T-helper 17 cell (primary cell): ENCODE data around the gene ATP8B4. TPM values are rescaled to one million over a fixed set of nuclear protein-coding genes. Genes with fewer than 3 reads are reported as not detected.

ENCODE experiments used
- ATAC-seq: fragments of 150-1000 bp; cut with Tn5 transposase; 2 replicates; pipeline ENCODE4 v1.10.0; 2021; ENCODE audit warnings: mild to moderate bottlenecking, moderate library complexity
- DNase-seq, 3 donors: peaks; one replicate each; pipeline versions ENCODE4 v3.0.0 to v3.0.0-alpha.2; 2020 to 2021
- H3K9me3 ChIP-seq: one replicate; pipeline ENCODE4 v1.7.0; 2013; ENCODE audit warnings: low read length, mild to moderate bottlenecking; ENCODE audit not compliant: control insufficient read depth, poor library complexity, severe bottlenecking
- H3K27ac Mint-ChIP-seq: one replicate; pipeline ENCODE4 v1.8.0; 2022; ENCODE audit warnings: mild to moderate bottlenecking, moderate library complexity, mixed read lengths
- H3K27me3 Mint-ChIP-seq: one replicate; pipeline ENCODE4 v1.8.0; 2022; ENCODE audit warnings: mixed read lengths
- H3K36me3 Mint-ChIP-seq: one replicate; pipeline ENCODE4 v1.8.0; 2022; ENCODE audit warnings: low read depth, mixed read lengths
- H3K4me1 Mint-ChIP-seq: one replicate; pipeline ENCODE4 v1.8.0; 2022; ENCODE audit warnings: mild to moderate bottlenecking, mixed read lengths
- H3K4me3 Mint-ChIP-seq: one replicate; pipeline ENCODE4 v1.8.0; 2022; ENCODE audit warnings: mild to moderate bottlenecking, moderate library complexity, mixed read lengths
- total RNA-seq, 4 donors: library from RNA in 2 of 4; stranded (reverse) in 2 of 4; gene quantifications; one replicate each; pipeline ENCODE4 v1.2.3 and lab custom pipeline; 2022 to 2026

The ATP8B4 gene
- total RNA-seq, 2 donors from 2014 or later, result 0.86 to 1.1 TPM

GRCh38 chr15:49888734-49889133, 230.3 kb downstream of the ATP8B4 start:
- H3K9me3 ChIP-seq, result no peaks in the 10 kb centered on the region
- Mint-ChIP-seq H3K36me3 (no peaks in the 10 kb centered on the region), H3K27ac (no peak overlapping the region), H3K27me3 (peaks cover 10% of the 10 kb centered on the region), H3K4me1 (no peaks in the 10 kb centered on the region), H3K4me3 (no peak overlapping the region)
- no peak for DNase-seq
- ATAC-seq, result no peak

DNA sequence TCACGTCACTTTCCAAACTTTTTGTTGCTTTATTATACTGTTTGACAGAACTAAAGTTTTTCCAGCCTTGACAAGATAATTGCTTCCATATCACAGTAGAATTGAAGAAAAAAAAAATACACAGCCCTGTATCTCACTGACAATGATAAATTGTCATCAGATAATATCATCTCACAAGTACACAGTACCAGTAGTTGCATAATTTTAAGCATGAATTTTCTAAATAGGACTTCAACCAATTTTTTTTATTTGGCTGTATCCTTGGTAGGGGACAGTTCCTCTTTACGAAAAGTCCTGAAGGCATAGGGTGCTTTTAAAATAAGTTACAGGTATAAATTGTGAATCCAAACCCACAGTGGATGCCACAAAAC, 230.7 kb downstream of the ATP8B4 start:
- Mint-ChIP-seq H3K4me3 (no peak overlapping the region), H3K27ac (no peak overlapping the region), H3K36me3 (no peaks in the 10 kb centered on the region), H3K4me1 (no peaks in the 10 kb centered on the region), H3K27me3 (peaks cover 10% of the 10 kb centered on the region)
- ATAC-seq (no peak), DNase-seq (no peak)
- no peaks in the 10 kb centered on the region for H3K9me3 ChIP-seq

DNA sequence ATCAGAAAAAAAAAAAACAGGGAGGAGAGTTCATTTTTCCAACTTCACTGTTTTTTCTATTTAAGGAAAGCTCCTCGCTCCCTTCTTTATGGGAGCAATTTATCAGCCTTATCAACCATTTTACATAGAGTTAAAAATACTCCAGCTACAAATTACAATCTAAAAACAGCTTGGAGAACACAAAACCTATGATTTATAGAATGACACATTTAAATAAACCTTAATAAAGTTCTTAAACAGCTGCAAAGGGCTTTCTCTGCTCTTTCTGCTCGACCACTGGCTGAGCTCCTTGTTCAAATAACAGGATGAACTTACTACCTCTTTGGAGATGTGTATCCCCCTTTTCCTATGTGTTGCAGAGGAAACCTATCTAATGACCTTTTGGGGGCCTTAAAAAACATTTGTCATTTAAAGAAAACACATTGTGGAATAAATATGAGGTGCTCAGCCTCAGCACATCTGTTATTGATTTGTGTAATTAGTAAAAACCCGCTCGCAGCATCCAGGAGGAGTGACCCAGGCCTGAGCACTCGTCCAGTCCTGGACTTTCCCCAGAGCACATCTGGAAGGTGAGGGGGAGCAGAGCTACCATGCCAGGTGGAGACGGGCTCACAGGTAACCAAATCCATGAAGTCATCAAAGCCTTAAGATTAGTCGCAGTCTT, 231.2 kb downstream of the ATP8B4 start:
- Mint-ChIP-seq H3K27me3 (peaks cover 10% of the 10 kb centered on the region), H3K36me3 (no peaks in the 10 kb centered on the region), H3K27ac (no peak overlapping the region), H3K4me1 (no peaks in the 10 kb centered on the region), H3K4me3 (no peak overlapping the region)
- ATAC-seq (no peak), DNase-seq (no peak)
- no peaks in the 10 kb centered on the region for H3K9me3 ChIP-seq

GRCh38 chr15:49883121-49883520, 235.9 kb downstream of the ATP8B4 start:
- ATAC-seq, result no peak
- no peak overlapping the region for H3K27ac Mint-ChIP-seq

GRCh38 chr15:49881866-49882265, 237.2 kb downstream of the ATP8B4 start:
- Mint-ChIP-seq H3K27me3 (no peaks in the 10 kb centered on the region), H3K4me3 (peak overlapping the region; percentile 61), H3K4me1 (peaks cover 4% of the 10 kb centered on the region), H3K27ac (no peak overlapping the region), H3K36me3 (peaks cover 2% of the 10 kb centered on the region)
- ATAC-seq (no peak), DNase-seq (no peak)
- H3K9me3 ChIP-seq, result no peaks in the 10 kb centered on the region

More at GRCh38 chr15:49883121-49883520, 235.9 kb downstream of the ATP8B4 start:
- no peaks in the 10 kb centered on the region for H3K27me3 Mint-ChIP-seq
- H3K4me3 Mint-ChIP-seq, result no peak overlapping the region
- no peaks in the 10 kb centered on the region for H3K9me3 ChIP-seq
- peaks cover 3% of the 10 kb centered on the region for H3K4me1 Mint-ChIP-seq
- peaks cover 2% of the 10 kb centered on the region for H3K36me3 Mint-ChIP-seq
- no peak for DNase-seq

- Mint-ChIP-seq H3K4me3 (peak overlapping the region; percentile 61), H3K4me1 (peaks cover 6% of the 10 kb centered on the region), H3K36me3 (peaks cover 2% of the 10 kb centered on the region), H3K27me3 (no peaks in the 10 kb centered on the region), H3K27ac (no peak overlapping the region)
- H3K9me3 ChIP-seq, result no peaks in the 10 kb centered on the region
- ATAC-seq (no peak), DNase-seq (no peak)
These were observed 237.6 kb downstream of the ATP8B4 start for GRCh38 chr15:49881433-49881832.

DNA sequence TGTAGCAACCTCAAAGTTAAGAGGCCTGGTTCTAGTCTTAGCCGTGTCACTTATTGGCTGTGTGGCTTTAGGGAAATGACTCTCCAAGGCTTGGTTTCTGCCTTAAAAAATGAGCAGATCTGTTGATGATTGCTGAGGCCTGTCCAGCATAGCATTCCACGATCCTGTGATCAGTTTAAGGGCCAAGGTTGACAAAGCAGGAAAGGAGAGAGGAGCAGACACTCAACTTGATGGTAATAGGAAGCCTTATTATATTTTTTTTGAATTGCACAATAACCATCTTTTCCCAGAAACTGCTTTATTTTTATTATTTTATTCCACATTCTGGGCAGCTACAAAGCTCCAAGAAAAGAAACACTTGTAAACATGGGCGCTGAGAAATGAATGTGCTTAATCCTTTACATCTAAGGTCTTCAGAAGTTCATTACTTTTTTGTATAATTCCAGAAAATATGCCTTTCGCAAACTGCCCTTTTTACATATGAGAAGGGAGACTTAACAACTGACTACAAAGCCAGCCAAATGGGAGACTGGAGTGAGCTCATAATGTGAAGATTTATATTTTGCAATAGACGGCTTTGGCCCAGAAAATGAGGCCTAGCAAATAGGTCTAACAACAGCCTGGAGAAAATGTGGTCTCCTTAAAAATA, 241.0 kb downstream of the ATP8B4 start:
- H3K27ac Mint-ChIP-seq, result no peak overlapping the region
- DNase-seq (no peak), ATAC-seq (no peak)
- no peaks in the 10 kb centered on the region for H3K9me3 ChIP-seq
- H3K4me1 Mint-ChIP-seq, result peaks cover 6% of the 10 kb centered on the region
- peaks cover 2% of the 10 kb centered on the region for H3K36me3 Mint-ChIP-seq
- no peak overlapping the region for H3K4me3 Mint-ChIP-seq
- H3K27me3 Mint-ChIP-seq, result peaks cover 8% of the 10 kb centered on the region

- no peak for ATAC-seq
- H3K4me3 Mint-ChIP-seq, result no peak overlapping the region
- H3K27me3 Mint-ChIP-seq, result peaks cover 11% of the 10 kb centered on the region
- peak overlapping the region; percentile 53 for H3K27ac Mint-ChIP-seq
- H3K36me3 Mint-ChIP-seq, result peaks cover 2% of the 10 kb centered on the region
- no peak for DNase-seq
- no peaks in the 10 kb centered on the region for H3K9me3 ChIP-seq
- peaks cover 6% of the 10 kb centered on the region for H3K4me1 Mint-ChIP-seq
These were observed 241.7 kb downstream of the ATP8B4 start for GRCh38 chr15:49877117-49877872.

- H3K4me1 Mint-ChIP-seq, result peaks cover 6% of the 10 kb centered on the region
- H3K36me3 Mint-ChIP-seq, result peaks cover 2% of the 10 kb centered on the region
- ATAC-seq (no peak), DNase-seq (no peak)
- H3K4me3 Mint-ChIP-seq, result no peak overlapping the region
- H3K9me3 ChIP-seq, result no peaks in the 10 kb centered on the region
- H3K27me3 Mint-ChIP-seq, result peaks cover 13% of the 10 kb centered on the region
- peak overlapping the region; percentile 53 for H3K27ac Mint-ChIP-seq
These were observed 242.5 kb downstream of the ATP8B4 start for GRCh38 chr15:49876401-49877038.

DNA sequence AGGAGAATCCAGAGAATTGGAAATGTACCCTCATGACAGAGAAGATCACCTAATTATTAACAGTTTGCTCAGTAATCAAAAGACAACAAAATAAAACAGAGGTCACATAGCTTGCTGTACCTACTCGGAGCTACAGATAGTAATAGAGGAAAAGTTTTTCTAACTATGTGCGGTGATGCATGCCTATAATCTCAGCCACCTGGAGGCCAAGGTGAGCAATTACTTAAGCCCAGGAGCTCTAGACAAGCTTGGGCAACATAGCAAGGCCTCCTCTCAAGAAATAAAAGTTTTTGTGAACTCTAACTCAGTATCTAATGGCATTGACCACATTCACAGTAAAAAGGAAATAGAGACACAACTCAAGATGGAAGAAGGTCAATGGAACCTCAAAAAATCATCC, 243.6 kb downstream of the ATP8B4 start:
- Mint-ChIP-seq H3K4me1 (peaks cover 6% of the 10 kb centered on the region), H3K4me3 (no peak overlapping the region), H3K27ac (no peak overlapping the region), H3K27me3 (peaks cover 13% of the 10 kb centered on the region), H3K36me3 (peaks cover 2% of the 10 kb centered on the region)
- no peak for DNase-seq
- no peaks in the 10 kb centered on the region for H3K9me3 ChIP-seq
- no peak for ATAC-seq

DNA sequence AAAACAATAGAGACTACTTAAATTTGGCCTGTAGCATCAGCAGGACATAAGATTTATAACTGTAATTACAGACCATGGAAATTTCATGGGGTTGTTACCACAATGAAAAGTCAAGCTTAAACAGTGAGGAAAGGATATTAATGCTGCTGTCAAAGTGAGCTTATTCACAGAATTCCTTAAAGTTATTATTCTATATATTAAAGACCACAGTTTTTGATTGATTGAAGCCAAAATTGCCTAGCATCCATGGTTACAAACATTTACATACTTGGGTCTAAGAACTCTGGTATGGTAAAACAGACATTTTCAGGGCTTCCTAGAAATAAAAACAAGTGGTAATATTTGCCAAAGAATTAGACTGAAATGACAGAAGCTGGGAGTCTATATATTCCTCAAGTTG, 248.6 kb downstream of the ATP8B4 start:
- H3K27me3 Mint-ChIP-seq, result peaks cover 31% of the 10 kb centered on the region
- no peak overlapping the region for H3K27ac Mint-ChIP-seq
- no peaks in the 10 kb centered on the region for H3K9me3 ChIP-seq
- no peak for ATAC-seq
- no peak overlapping the region for H3K4me3 Mint-ChIP-seq
- DNase-seq, result no peak
- no peaks in the 10 kb centered on the region for H3K36me3 Mint-ChIP-seq
- no peaks in the 10 kb centered on the region for H3K4me1 Mint-ChIP-seq

DNA sequence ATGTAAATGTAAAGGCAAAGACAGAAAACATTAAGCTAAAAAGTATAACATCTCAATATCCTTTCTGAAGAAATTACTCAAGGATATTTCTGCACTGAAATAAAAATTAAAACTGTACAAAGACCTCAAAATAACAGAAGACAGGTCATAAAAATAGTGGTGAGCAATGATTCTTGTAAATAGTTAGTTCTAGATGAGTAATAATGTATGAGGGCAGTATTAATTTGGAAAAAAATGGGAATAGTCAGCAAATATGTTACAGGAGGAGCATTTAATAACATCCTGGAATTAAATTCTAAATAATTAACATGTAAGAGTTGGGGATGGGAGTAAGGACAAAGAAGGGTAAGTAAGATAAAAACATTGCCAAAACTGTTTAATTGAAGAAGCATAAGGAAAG, 250.7 kb downstream of the ATP8B4 start:
- H3K9me3 ChIP-seq, result no peaks in the 10 kb centered on the region
- DNase-seq, result no peak
- H3K27me3 Mint-ChIP-seq, result peaks cover 33% of the 10 kb centered on the region
- no peak overlapping the region for H3K4me3 Mint-ChIP-seq
- no peaks in the 10 kb centered on the region for H3K4me1 Mint-ChIP-seq
- peaks cover 2% of the 10 kb centered on the region for H3K36me3 Mint-ChIP-seq
- H3K27ac Mint-ChIP-seq, result no peak overlapping the region
- ATAC-seq, result no peak
